GM21723 (cell line): ENCODE results near the gene MYCBP.
A peak's percentile ranks its signal among the peaks of the same experiment; 100 is the strongest.
"Not testable (repeated sequence)": the region's sequence is repeated elsewhere in the genome, so short reads cannot be mapped to it uniquely, and the experiment has no call there.

ENCODE experiments used
- ATAC-seq: cut with Tn5 transposase; IDR thresholded peaks from one replicate; pipeline ENCODE4 v1.9.1; 2021; ENCODE audit warnings: mild to moderate bottlenecking, moderate library complexity; ENCODE audit not compliant: unreplicated experiment

Gene MYCBP

GRCh38 chr1:38870996-38871395 lies 2.2 kb downstream of the MYCBP start:
- no peak for ATAC-seq

GRCh38 chr1:38867208-38867607 lies 5.9 kb downstream of the MYCBP start:
- ATAC-seq: no peak

- ATAC-seq: no peak
Observed at GRCh38 chr1:38865112-38865715, 7.9 kb downstream of the MYCBP start.

DNA sequence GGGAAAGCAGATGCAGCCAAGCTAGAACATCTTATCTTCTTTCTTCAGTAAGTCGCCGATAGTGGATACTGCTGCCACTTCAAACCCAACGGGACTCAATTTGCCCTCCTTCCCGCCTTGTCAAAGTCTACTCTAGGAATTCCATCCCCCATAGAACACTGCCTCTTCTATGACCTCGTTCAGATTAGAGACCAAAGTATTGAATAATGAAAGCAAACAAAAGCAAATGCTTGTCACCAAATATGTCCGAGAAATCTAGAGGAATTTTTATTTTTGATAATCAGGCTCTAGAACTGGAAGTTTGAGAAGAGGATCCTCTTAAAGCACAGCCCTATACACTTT lies 12.7 kb downstream of the MYCBP start:
- no peak for ATAC-seq

GRCh38 chr1:38859561-38860453 lies 13.3 kb downstream of the MYCBP start, which contains the start of gene RRAGC:
Gene RRAGC, minus strand, starts transcription at chr1:38859772. Its CDS starts 126 bp downstream, at chr1:38859646.
- ATAC-seq: peak; percentile 93

DNA sequence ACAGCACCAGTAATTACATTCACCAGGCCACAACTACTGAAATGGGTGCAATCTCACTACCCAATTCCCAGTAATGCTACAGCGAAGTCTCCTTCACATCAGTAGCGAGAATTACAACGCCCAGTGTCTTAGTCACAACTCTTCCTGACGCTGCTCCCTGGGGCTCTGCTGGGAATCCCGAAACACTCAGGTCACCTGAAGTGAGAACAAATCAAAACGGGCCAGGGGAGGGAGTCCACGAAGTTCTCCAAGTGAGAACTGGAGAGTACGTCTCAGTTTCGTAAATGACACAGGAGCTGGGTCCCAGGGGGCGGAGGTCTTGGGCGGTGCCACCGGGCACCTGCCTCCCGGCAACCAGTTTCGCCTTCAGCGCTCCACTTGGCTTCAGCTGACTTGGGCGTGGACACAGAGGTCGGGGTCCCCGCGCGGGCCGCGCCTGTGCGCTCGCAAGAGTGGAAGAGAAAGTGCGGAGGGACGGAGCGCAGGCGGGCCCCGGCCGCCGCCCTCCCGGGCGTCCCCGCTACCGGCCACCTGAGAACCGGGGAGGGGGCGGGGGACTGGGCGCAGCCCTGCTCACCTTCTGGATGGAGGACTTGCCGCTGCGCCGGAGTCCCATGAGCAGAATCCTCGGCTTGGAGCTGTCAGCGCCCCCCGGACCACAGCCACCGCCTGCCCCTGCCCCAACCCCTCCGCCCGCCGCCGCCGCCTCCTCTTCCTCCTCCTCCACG lies 14.2 kb downstream of the MYCBP start:
- peak; percentile 29 for ATAC-seq

- no peak for ATAC-seq
Observed at GRCh38 chr1:38852780-38853179, 20.4 kb downstream of the MYCBP start.

GRCh38 chr1:38848071-38848470 lies 25.1 kb downstream of the MYCBP start:
- ATAC-seq: no peak

- no peak for ATAC-seq
Observed at GRCh38 chr1:38846210-38846609, 26.9 kb downstream of the MYCBP start.

DNA sequence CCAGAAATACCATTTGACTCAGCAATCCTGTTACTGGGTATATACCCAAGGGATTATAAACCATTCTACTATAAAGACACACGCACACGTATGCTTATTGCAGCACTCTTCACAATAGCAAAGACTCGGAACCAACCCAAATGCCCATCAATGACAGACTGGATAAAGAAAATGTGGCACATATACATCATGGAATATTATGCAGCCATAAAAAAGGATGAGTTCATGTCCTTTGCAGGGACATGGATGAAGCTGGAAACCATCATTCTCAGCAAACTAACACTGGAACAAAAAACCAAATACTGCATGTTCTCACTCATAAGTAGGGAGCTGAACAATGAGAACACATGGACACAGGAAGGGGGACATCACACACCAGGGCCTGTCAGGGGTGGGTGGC lies 28.1 kb downstream of the MYCBP start:
- not testable (repeated sequence) for ATAC-seq

GRCh38 chr1:38840281-38840680 lies 32.9 kb downstream of the MYCBP start:
- no peak for ATAC-seq

- no peak for ATAC-seq
Observed at GRCh38 chr1:38839363-38839762, 33.8 kb downstream of the MYCBP start.

DNA sequence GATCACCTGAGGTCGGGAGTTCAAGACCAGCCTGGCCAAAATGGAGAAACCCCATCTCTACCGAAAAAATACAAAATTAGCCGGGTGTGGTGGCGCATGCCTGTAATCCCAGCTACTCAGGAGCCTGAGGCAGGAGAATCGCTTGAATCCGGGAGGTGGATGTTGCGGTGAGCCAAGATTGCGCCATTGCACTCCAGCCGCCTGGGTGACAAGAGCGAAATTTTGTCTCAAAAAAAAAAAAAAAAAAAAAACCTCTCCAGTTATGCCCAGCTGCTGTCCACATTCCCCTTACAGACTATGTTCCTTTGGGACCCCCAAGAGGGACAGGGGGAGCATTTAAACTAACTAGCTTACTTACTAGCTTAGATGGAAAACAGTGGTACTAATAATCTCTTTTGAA lies 36.8 kb downstream of the MYCBP start:
- ATAC-seq: not testable (repeated sequence)

GRCh38 chr1:38834937-38835827 lies 38.0 kb downstream of the MYCBP start:
- ATAC-seq: no peak

DNA sequence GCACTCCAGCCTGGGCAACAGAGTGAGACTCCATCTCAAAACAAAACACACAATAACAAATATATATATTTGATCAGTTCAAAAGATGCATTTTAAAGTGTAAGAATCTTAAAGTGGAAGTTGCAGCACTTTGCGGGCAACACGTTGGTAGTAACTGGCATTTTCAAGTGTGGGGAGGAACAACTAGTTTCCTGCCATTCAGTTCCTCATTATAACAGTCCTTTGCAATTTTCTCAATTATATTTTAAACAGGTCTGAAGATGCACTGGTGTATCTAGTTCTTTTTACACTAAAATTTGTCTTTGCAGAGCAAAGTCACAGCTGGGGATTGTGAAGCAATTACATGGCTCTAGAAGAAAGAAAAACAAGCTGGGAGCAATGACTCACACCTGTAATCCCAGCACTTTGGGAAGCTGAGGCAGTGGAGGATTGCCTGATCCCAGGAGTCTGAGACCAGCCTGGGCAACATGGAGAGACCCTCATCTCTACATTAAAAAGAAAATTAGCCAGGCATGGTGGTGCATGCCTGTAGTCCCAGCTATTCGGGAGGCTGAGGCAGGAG lies 38.8 kb downstream of the MYCBP start:
- no peak for ATAC-seq

GRCh38 chr1:38833146-38833545 lies 40.0 kb downstream of the MYCBP start:
- ATAC-seq: no peak

DNA sequence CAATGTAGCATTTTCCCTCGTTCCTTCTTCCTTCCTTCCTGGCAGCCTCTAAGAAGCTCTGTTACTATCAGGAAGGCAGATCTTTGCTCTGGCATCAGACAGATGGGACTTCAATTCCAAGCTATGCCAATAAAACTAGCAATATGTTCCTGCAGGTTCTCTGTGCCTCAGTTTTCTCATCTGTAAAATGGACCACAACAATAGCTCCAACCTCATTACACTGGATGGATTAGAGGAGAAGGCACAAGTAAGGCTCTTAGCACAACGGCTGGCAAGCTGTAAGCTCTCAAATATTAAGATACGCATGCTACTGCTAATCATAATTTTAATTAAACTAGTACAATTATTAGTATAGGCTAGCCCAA lies 40.8 kb downstream of the MYCBP start:
- no peak for ATAC-seq

DNA sequence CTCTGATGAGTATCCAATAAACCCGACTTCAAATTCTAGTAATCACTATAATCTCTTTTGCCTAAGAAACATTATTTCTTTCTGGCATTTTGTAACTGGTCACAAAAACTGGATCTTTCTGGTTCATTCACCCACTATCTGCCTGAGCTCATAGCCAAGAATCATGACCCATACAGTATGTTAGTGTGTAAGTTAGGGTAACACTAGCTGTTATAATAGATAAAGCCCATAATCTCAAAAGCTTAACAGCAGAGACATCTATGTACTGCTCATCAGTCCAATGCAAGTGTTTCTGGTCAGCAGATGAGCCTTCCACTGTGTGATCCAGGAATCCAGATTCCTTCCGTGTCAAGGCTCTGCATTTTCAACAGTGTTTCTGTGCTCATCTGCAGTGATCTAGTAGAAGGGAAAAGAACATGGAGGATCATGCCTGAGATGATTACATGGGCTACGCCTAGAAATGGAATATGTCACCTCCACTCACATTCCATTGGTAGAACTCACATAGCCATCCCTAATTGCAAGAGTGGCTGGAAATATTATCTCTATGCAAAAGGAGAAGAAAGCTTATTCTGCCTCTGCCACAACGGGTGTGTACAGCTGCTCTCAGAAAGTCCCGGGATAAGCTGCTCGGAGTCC lies 41.3 kb downstream of the MYCBP start:
- no peak for ATAC-seq

DNA sequence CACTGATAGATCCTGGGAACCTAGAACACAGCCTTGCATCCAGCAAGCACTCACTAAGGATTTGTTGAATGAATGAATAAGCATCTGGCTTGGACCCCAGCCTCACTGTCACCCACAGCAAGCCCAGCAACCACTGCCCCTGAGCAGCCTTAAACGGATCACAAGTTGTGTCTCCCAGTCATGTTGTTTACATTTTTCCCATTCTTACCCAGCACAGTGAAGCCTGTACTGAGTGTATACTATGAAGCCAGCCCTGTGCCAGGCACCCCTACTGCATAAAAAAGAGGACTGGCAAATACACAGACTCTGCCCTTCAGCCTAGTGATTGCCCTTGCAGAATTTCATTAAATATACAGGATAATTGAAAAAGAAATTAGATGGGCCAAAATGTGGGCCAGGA lies 43.8 kb downstream of the MYCBP start:
- no peak for ATAC-seq

GRCh38 chr1:38827318-38827717 lies 45.8 kb downstream of the MYCBP start:
- ATAC-seq: no peak
